Measurements from ENCODE around the gene ZNF362.

ZNF362 gene

DNA sequence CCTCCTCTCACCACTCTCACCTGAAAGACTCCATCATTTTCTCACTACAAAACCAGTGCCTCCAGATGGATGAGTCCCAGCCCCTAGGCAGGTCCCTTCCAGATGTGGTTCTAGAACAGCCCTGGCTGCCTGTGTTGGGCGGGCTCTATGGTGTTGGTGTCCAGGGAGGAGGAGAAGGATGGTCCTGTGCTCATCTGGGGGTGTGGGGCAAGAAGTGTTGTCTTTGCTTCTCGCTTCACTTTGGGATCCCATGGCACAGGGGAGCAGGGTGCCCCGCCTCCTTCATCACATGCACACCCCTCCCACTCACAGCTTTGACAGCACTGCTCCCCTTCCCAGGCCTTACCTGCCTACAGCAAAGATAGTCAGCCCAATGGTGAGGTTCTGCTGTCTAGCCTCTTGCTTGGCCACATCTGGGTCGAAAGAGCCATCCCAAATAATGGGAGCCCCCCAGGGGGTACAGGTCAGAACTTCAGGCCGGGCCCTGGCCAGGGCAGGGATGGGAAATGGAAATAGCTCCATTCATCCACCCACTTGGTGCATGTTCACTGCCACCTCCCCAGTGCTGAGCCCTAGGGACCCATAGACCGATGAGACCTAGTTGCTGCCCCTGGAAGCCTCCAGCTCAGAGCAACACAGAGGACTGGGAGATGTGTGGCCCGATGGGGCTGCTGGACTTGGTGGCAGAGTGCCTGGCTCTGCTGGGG lies 55.6 kb downstream of the ZNF362 start:
- no peak for DNase-seq

GRCh38 chr1:33312413-33312749 lies 56.1 kb downstream of the ZNF362 start:
- DNase-seq = no peak

- DNase-seq = no peak
These were observed 58.1 kb downstream of the ZNF362 start for GRCh38 chr1:33314416-33314815.

DNA sequence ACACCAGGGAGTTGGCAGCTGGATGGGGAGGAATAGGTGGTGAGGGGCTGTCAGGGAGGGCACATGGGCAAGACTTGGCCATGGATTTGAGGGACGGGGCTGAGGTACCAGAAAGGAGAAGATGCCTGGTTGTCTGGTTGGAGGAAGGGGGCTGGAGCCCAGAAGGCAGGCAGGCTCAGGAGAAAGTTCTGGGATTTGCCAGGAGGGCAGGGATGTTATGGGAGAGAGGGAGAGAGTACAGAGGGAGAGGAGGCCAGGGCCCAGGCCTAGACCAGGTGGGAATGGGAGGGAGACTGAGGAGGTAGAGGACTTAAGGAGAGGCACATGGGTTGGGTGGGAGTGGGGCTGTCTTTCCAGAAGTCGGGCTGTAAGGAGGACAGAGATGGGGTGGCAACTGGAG lies 60.3 kb downstream of the ZNF362 start:
- no peak for DNase-seq

GRCh38 chr1:33317354-33317753 lies 61.1 kb downstream of the ZNF362 start:
- DNase-seq = no peak

- DNase-seq = no peak
These were observed 61.7 kb downstream of the ZNF362 start for GRCh38 chr1:33317946-33318345.

- DNase-seq = no peak
These were observed 63.1 kb downstream of the ZNF362 start for GRCh38 chr1:33319186-33319948.

GRCh38 chr1:33319949-33320618 lies 63.8 kb downstream of the ZNF362 start:
- DNase-seq = no peak

DNA sequence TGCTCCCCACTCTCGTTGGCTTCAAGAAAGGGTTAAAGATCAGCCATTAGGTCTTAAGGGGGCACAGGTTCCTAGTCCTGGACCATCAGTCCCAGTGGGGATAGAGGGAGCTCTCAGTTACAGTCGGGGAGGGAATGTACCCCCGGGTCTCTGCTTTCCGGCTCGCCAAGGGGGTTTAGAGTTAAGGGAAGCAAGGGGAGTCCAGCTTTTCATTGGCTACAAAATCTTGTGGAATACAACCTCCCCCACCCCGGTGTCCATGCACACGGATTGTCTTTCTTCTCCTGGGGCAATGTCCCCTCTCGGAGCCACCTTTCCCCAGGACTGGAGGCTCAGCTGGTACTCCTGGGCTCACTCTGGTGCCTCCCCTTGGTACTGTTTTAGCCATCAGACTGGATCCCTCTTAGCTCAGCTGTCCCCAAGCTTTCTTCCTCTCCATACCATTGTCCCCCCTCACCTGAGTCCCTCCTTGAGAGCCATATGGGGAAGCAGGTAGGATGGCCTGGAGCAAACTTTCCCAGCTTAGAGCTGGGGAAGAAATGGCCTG lies 64.4 kb downstream of the ZNF362 start, which contains the start of gene A3GALT2:
Gene A3GALT2, minus strand, starts transcription at position 480 of the 547 bp plus-strand sequence. Its CDS starts 0 bp downstream, at position 480.
- no peak for DNase-seq

- no peak for DNase-seq
These were observed 64.9 kb downstream of the ZNF362 start for GRCh38 chr1:33321178-33321577.

DNA sequence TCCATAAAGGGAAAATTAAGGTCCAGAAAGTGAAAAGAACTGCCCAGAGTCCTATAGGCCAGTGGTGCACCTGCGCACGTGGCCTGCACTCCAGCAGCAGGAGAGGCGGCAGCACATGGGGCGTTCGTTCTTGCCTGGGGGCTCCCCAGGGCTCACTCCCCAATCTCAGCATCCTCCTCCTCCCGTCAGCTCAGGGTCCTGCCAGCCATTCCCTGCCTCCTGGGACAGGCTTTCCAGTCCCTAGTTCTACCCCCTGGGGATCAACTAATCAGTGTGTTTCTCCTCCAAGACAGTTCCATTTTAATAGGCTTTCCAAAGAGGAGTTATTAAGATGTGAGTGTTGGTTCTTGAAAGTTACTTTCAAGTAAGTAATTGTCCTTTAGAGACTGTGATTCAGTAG lies 65.8 kb downstream of the ZNF362 start:
- no peak for DNase-seq

DNA sequence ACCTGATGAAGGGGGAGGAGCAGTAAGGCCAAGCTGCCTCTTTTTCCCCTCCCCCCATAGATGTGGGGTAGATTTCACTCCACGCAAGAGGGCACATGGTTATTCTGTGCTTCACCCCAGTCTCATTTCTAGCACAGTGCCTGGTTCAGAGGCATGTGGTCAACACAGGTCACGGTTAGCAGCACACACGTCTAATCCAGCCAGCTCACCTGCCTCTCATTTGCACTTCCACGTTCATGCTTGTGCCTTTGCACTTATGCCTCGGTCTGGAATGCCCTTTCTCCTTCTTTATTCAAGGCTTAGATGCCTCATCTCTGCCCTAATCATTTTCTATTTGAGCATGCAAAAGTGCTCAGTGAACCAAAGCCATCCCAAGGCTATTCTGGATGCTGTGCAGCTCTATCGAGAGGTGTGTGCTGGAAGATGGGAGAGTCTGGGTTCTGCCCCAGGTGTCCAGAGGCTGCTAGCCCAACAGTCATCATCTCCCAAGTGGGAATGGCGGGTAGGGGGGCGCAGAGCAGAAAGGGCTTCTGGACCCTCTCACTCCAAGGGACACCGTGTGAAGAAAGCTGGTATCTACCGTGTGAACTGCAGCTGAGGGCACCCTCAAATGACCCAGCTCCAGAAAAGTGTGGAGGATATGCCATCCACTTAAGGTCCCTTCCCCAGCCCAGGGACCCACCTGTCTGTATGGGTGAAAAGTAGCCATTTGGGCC lies 66.7 kb downstream of the ZNF362 start:
- DNase-seq = no peak

GRCh38 chr1:33323663-33324477 lies 67.6 kb downstream of the ZNF362 start:
- no peak for DNase-seq

DNA sequence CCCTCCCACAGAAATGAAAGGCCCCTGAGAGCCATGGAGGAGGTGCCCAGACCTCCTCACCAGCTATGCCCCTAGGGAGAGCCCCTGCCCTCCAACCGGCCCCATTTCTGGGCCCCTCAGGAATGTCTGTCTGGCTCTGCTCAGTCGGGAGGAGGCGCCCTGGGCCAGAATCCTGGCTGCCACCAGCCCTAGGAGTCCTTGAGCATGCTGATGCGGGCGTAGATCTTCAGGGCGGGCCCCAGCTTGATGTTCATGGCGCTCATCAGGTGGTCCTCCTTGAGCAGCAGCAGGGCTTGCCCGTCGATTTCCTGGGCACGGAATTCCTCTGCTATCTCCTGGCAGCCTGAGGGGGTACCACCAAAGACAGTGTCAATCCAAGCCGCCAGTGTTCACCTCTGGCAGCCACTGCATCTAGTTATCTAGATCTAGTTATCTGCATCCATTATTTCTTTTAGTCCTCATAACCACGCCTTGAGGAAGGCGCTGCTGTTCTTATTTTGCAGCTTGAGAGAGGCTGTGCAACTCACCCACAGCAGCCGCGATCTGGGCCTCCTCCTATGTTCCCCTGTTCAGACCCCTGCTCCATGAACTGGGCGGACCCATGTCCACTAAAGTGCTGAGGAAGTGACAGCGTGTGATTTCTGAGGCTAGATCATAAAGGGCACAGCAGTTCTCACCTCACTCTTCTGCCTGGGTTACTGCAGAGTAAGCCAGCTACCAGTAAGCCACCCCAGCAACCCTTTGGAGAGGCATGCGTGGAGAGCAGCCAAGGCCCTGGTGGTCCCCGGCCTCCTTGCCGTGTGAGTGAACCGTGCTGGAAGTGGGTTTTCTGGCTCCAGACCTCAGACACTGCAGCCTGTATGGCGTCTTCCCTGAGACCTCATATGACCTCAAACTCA lies 68.6 kb downstream of the ZNF362 start:
- DNase-seq = no peak

GRCh38 chr1:33326785-33327184 lies 70.5 kb downstream of the ZNF362 start:
- no peak for DNase-seq

GRCh38 chr1:33327587-33328325 lies 71.5 kb downstream of the ZNF362 start:
- no peak for DNase-seq

DNA sequence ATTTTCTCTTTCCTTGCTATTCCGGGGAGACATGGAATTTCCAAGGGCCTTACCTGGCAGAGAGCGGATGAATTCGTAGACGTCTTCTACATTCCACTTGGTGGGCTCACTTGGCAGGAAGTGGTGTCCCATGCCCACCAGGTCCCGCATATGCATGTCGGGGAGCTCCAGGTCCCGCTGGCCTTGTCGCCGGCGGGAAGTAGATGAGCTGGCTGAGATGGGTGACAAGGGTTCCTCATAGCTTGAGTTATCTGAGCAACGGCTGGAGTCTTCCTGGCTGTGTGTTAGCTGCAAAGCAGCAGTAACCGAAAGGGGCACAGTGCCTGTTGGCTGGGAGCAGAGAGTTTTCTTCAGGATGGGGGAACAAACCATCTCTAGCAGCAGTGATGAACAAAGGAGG lies 72.5 kb downstream of the ZNF362 start:
- no peak for DNase-seq

GRCh38 chr1:33329600-33330305 lies 73.5 kb downstream of the ZNF362 start:
- no peak for DNase-seq

DNA sequence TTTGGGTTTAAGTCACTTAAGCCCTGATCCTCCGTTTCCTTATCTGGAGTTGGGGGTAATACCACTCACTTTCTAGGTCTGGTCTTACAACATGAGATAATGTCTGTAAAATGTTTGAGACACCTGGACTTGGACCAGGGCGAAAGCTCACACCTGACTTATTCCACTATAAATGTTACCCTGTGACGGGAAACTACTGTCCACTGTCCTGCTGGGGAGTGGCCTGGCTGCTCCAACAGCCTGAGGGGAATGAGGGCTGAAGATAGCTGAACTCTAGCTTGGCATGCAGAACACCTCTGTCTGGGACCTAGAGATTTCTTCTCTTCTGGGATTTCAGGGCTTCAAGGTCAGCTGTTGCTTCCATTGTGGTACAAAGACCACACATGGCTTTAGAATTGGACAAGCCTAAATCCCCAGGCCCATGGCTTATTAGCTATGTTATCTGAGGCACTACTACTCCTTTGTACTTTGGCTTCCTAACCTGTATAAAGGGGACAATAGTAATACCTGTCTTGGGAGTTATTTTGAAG lies 74.1 kb downstream of the ZNF362 start:
- no peak for DNase-seq
